SU-DHL-6 (cell line): ENCODE data around the gene ZBED5.

Experiments used
- H2AFZ ChIP-seq: fragments of 200-600 bp; sonication (generic); 2 replicates; pipeline ENCODE4 v1.6.1; 2014; ENCODE audit warnings: low read depth, mild to moderate bottlenecking, moderate library complexity, mixed read lengths, antibody characterized with exemption, low read length; ENCODE audit not compliant: severe bottlenecking
- H3F3A ChIP-seq: fragments of 200-600 bp; shearing (Covaris generic); 2 replicates; pipeline ENCODE4 v1.6.0; 2016; ENCODE audit warnings: antibody characterized with exemption, mild to moderate bottlenecking; ENCODE audit not compliant: insufficient read depth
- H3K27ac ChIP-seq: fragments of 200-600 bp; sonication (generic); 2 replicates; pipeline ENCODE4 v1.5.1; 2016; ENCODE audit warnings: low read depth, mild to moderate bottlenecking, low read length, moderate library complexity, mixed read lengths
- H3K27me3 ChIP-seq: fragments of 200-600 bp; sonication (generic), shearing (Covaris generic); 2 replicates; pipeline ENCODE4 v1.6.0; 2014; ENCODE audit warnings: mild to moderate bottlenecking, low read length
- H3K36me3 ChIP-seq: fragments of 200-600 bp; sonication (generic); 2 replicates; pipeline ENCODE4 v1.6.1; 2014; ENCODE audit warnings: mild to moderate bottlenecking, low read length, mixed read lengths
- H3K4me2 ChIP-seq: fragments of 300-600, 200-600 bp; shearing (Covaris generic), sonication (generic); 2 replicates; pipeline ENCODE4 v1.6.0; 2014; ENCODE audit warnings: low read length, low read depth, mild to moderate bottlenecking; ENCODE audit not compliant: poor library complexity, severe bottlenecking
- H3K4me3 ChIP-seq: fragments of 200-600 bp; sonication (generic); 2 replicates; pipeline ENCODE4 v1.5.1; 2014; ENCODE audit warnings: antibody characterized with exemption, low read length, mild to moderate bottlenecking, mixed read lengths; ENCODE audit not compliant: insufficient read depth, poor library complexity, severe bottlenecking
- H3K79me2 ChIP-seq: fragments of 200-600 bp; sonication (generic); 2 replicates; pipeline ENCODE4 v1.6.1; 2014; ENCODE audit warnings: mild to moderate bottlenecking, low read length, moderate library complexity; ENCODE audit not compliant: insufficient read depth
- H3K9ac ChIP-seq: fragments of 200-600 bp; sonication (generic); 2 replicates; pipeline ENCODE4 v1.7.0; 2014; ENCODE audit warnings: mild to moderate bottlenecking, low read length
- H3K9me2 ChIP-seq: fragments of 200-600 bp; sonication (generic); replicated peaks from 2 replicates; pipeline ENCODE4 v1.6.1; 2014; ENCODE audit warnings: low read length; ENCODE audit not compliant: insufficient read depth
- H3K9me3 ChIP-seq: fragments of 200-600 bp; sonication (generic); 2 replicates; pipeline ENCODE4 v1.6.1; 2014; ENCODE audit warnings: low read length, mixed read lengths; ENCODE audit not compliant: insufficient read depth
- H4K20me1 ChIP-seq: fragments of 200-600 bp; sonication (generic); 2 replicates; pipeline ENCODE4 v1.6.1; 2014; ENCODE audit warnings: low read depth, mild to moderate bottlenecking, antibody characterized with exemption, low read length, moderate library complexity, mixed read lengths
- EZH2phosphoT487 ChIP-seq: fragments of 200-600 bp; sonication (generic), shearing (Covaris generic); conservative IDR thresholded peaks from 2 replicates; pipeline ENCODE4 v1.6.1; 2018; ENCODE audit warnings: mild to moderate bottlenecking, antibody characterized with exemption, low read length, moderate library complexity, mixed read lengths
- TF ChIP-seq, protein P1 (sequence below): fragments of 200-600 bp; sonication (generic); IDR thresholded peaks from one replicate; pipeline ENCODE4 v1.5.1; 2017; ENCODE audit warnings: antibody characterized with exemption, mild to moderate bottlenecking, low read length, moderate library complexity; ENCODE audit not compliant: insufficient read depth, poor library complexity, severe bottlenecking

ZBED5 gene

GRCh38 chr11:10808553-10809372 is 49.1 kb downstream of the ZBED5 start, which contains the start of gene EIF4G2:
Gene EIF4G2, minus strand, starts transcription at chr11:10808926.
- no peak for TF ChIP-seq EZH2phosphoT487
- TF ChIP-seq, protein P1, sequence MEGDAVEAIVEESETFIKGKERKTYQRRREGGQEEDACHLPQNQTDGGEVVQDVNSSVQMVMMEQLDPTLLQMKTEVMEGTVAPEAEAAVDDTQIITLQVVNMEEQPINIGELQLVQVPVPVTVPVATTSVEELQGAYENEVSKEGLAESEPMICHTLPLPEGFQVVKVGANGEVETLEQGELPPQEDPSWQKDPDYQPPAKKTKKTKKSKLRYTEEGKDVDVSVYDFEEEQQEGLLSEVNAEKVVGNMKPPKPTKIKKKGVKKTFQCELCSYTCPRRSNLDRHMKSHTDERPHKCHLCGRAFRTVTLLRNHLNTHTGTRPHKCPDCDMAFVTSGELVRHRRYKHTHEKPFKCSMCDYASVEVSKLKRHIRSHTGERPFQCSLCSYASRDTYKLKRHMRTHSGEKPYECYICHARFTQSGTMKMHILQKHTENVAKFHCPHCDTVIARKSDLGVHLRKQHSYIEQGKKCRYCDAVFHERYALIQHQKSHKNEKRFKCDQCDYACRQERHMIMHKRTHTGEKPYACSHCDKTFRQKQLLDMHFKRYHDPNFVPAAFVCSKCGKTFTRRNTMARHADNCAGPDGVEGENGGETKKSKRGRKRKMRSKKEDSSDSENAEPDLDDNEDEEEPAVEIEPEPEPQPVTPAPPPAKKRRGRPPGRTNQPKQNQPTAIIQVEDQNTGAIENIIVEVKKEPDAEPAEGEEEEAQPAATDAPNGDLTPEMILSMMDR = no peak
- peak within 1 kb of the TSS; percentile 83 for H3K27ac ChIP-seq
- peak within 1 kb of the TSS; percentile 99 for H3K9ac ChIP-seq
- peak within 1 kb of the TSS; percentile 93 for H3K4me3 ChIP-seq
- no peaks in the 10 kb centered on the region for H3K27me3 ChIP-seq
- H3K4me2 ChIP-seq = peak within 1 kb of the TSS; percentile 87
- peaks cover 37% of the 10 kb centered on the region for H3K36me3 ChIP-seq
- no peaks in the 10 kb centered on the region for H3K9me2 ChIP-seq
- H3F3A ChIP-seq = peaks cover 35% of the 10 kb centered on the region
- H2AFZ ChIP-seq = peak within 1 kb of the TSS; percentile 95
- H3K9me3 ChIP-seq = no peaks in the 10 kb centered on the region
- H3K79me2 ChIP-seq = peaks cover 36% of the 10 kb centered on the region
- H4K20me1 ChIP-seq = no peaks in the 10 kb centered on the region; the same call in 1 of the 2 replicates

DNA sequence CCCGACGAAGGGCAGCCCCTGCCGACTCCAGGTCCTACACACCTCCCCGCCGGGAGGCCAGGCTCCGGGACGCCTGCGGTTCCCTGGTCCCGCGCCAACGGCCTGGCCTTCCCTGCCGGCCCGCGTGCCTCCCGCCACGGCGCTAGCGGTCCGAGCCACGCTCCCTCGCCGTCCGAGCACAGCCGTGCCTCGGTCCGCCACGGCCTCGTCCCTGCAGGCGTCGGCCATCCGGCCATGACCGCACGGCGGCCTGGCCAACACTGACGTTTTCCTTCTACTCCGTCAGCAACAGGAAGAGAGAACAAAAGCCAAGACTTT is 49.7 kb downstream of the ZBED5 start:
- H3K9ac ChIP-seq = peak overlapping the region; percentile 99
- peak overlapping the region; percentile 93 for H3K4me3 ChIP-seq
- no peaks in the 10 kb centered on the region for H3K9me2 ChIP-seq
- TF ChIP-seq EZH2phosphoT487 = no peak
- TF ChIP-seq, protein P1 = no peak
- no peaks in the 10 kb centered on the region; the same call in 1 of the 2 replicates for H4K20me1 ChIP-seq
- H3K79me2 ChIP-seq = peaks cover 36% of the 10 kb centered on the region
- H3K9me3 ChIP-seq = no peaks in the 10 kb centered on the region
- peaks cover 38% of the 10 kb centered on the region for H3F3A ChIP-seq
- peak overlapping the region; percentile 50 for H2AFZ ChIP-seq
- H3K27me3 ChIP-seq = no peaks in the 10 kb centered on the region
- H3K36me3 ChIP-seq = peaks cover 43% of the 10 kb centered on the region
- H3K4me2 ChIP-seq = peak overlapping the region; percentile 87
- peak overlapping the region; percentile 83 for H3K27ac ChIP-seq

DNA sequence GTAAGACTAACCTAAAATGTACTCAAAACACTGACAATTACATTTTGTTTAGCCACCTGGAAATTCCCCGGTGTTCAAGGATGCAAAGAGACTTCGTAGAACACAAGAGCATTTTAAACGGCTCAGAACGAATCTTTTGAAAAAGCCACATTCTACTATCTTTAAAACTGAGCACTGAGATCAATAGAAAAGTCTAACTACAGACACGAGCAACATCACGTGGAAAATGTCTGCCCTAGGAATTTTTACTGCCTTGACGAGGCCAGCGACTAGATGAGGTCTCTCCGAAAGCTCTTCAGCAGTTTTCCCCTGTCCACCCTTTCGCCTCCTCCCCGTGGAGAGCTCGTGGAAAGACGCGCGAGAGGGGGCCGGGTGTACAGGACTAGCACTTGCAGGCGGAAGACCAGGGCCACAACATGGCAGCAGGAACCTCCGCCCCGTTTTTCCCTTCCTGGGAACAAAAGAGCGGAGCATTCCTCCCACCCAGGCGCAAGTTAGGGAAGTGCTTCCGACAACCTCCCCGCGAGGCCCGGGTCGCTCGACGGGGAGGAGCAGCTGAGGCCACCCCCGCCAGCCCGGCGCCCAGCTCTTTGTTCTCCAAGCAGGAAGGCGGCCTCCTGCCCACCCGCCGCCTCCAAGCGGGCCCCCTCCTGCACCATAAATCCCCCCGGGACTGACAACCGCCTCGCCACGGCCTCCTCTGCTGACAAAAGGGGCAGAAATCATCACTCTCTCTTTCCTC is 50.2 kb downstream of the ZBED5 start:
- H3K36me3 ChIP-seq = peaks cover 48% of the 10 kb centered on the region
- TF ChIP-seq, protein P1 = no peak
- no peak for TF ChIP-seq EZH2phosphoT487
- peak overlapping the region; percentile 99 for H3K9ac ChIP-seq
- peak overlapping the region; percentile 93 for H3K4me3 ChIP-seq
- H3K27ac ChIP-seq = peak overlapping the region; percentile 83
- H3K4me2 ChIP-seq = peak overlapping the region; percentile 87
- H4K20me1 ChIP-seq = no peaks in the 10 kb centered on the region; the same call in 1 of the 2 replicates
- no peaks in the 10 kb centered on the region for H3K9me2 ChIP-seq
- peaks cover 36% of the 10 kb centered on the region for H3K79me2 ChIP-seq
- H3F3A ChIP-seq = peaks cover 38% of the 10 kb centered on the region
- H3K9me3 ChIP-seq = no peaks in the 10 kb centered on the region
- no peak overlapping the region for H2AFZ ChIP-seq
- no peaks in the 10 kb centered on the region for H3K27me3 ChIP-seq
